ENCODE data around the gene KCNAB2. TPM values are rescaled to one million over a fixed set of nuclear protein-coding genes. Genes with fewer than 3 reads are reported as not detected.

The KCNAB2 gene
- total RNA-seq, 1 experiment from 2014 or later, result 10.3 TPM

- Mint-ChIP-seq H3K27ac (no peak overlapping the region), H3K27me3 (ENCODE audit: low read depth) (no peaks in the 10 kb centered on the region; the same call in 1 of the 2 replicates), H3K4me1 (peaks cover 5% of the 10 kb centered on the region), H3K9me3 (no peaks in the 10 kb centered on the region), H3K36me3 (no peaks in the 10 kb centered on the region), H3K4me3 (no peak overlapping the region)
- CTCF ChIA-PET, result interaction anchor here (0.6 to 3.2 kb wide), 5 partner anchors 15 to 405 kb away, joined by 3 to 17 read pairs (median 3); no protein-coding TSS in a partner anchor
- ATAC-seq (no peak), DNase-seq (ENCODE audit: low spot score) (no peak)
- POLR2A ChIA-PET, result interaction anchor here (0.7 kb wide), 1 partner anchor 125 kb away, joined by 6 read pairs; no protein-coding TSS in a partner anchor
- no peak for TF ChIP-seq ATF6 (CRISPR knock-in tag; IDR thresholded peaks at IDR 0.05)
- TF ChIP-seq CREM (CRISPR knock-in tag; IDR thresholded peaks at IDR 0.05), result no peak
- no peak for TF ChIP-seq FOXJ3 (CRISPR knock-in tag; IDR thresholded peaks at IDR 0.05; ENCODE audit: borderline replicate concordance)
- no peak for TF ChIP-seq ATF2 (CRISPR knock-in tag; IDR thresholded peaks at IDR 0.05; ENCODE audit: borderline replicate concordance, low read depth)
- TF ChIP-seq ZSCAN18 (CRISPR knock-in tag; IDR thresholded peaks at IDR 0.05), result no peak
- TF ChIP-seq SP1 (CRISPR knock-in tag; conservative IDR thresholded peaks at IDR 0.05), result no peak
- TF ChIP-seq TP53 (CRISPR knock-in tag; IDR thresholded peaks at IDR 0.05), result no peak
- no peak for TF ChIP-seq PREB (CRISPR knock-in tag; IDR thresholded peaks at IDR 0.05; ENCODE audit: borderline replicate concordance)
- TF ChIP-seq ZNF138 (CRISPR knock-in tag; conservative IDR thresholded peaks at IDR 0.05), result no peak
- no peak for TF ChIP-seq MLX (CRISPR knock-in tag; IDR thresholded peaks at IDR 0.05)
- no peak for TF ChIP-seq ELF4 (CRISPR knock-in tag; IDR thresholded peaks at IDR 0.05; ENCODE audit: low read depth)
- TF ChIP-seq OVOL2 (CRISPR knock-in tag; IDR thresholded peaks at IDR 0.05; ENCODE audit: borderline replicate concordance), result no peak
- no peak for TF ChIP-seq GABPB1 (CRISPR knock-in tag; IDR thresholded peaks at IDR 0.05)
- TF ChIP-seq AR (CRISPR knock-in tag; IDR thresholded peaks at IDR 0.05), result no peak
- no peak for TF ChIP-seq ZNF219 (CRISPR knock-in tag; IDR thresholded peaks at IDR 0.05; ENCODE audit: borderline replicate concordance)
- no peak for TF ChIP-seq JAZF1 (CRISPR knock-in tag; IDR thresholded peaks at IDR 0.05)
These were observed 37.0 kb upstream of the KCNAB2 start for GRCh38 chr1:6008696-6009095.

All from WTC11 (cell line).